CD8-positive, alpha-beta memory T cell (primary cell): ENCODE data around the gene KRTAP10-10. TPM values are rescaled to one million over a fixed set of nuclear protein-coding genes. Genes with fewer than 3 reads are reported as not detected.
"Not testable (repeated sequence)": the region's sequence is repeated elsewhere in the genome, so short reads cannot be mapped to it uniquely, and the experiment has no call there.

Source experiments
- CTCF ChIA-PET: fragments of 350-600 bp; sonication (Branson Sonifier 250); formaldehyde crosslinking; loops from one replicate; lab custom pipeline; 2021; ENCODE audit warnings: antibody characterized with exemption; lab: Charles Lee
- POLR2A ChIA-PET: fragments of 350-600 bp; sonication (Branson Sonifier 250); formaldehyde crosslinking; loops from one replicate; lab custom pipeline; 2021; ENCODE audit warnings: antibody characterized with exemption; lab: Charles Lee
- DNase-seq, 5 donors: peaks; one replicate each; pipeline versions ENCODE4 v3.0.0 to v3.0.0-alpha.2; 2020 to 2022; ENCODE audit warnings: mixed read lengths in 1 of 5
- H3K27ac ChIP-seq: one replicate; pipeline ENCODE4 v1.7.0; 2013; ENCODE audit warnings: low read depth, mild to moderate bottlenecking, low read length, moderate library complexity
- H3K27me3 ChIP-seq: 2 replicates; pipeline ENCODE4 v1.7.0; 2013; ENCODE audit warnings: low read length, mild to moderate bottlenecking; ENCODE audit not compliant: insufficient read depth, poor library complexity, severe bottlenecking
- H3K36me3 ChIP-seq: 2 replicates; pipeline ENCODE4 v1.7.0; 2013; ENCODE audit warnings: mild to moderate bottlenecking, low read length, moderate library complexity; ENCODE audit not compliant: insufficient read depth
- H3K4me1 ChIP-seq: 2 replicates; pipeline ENCODE4 v1.7.0; 2013; ENCODE audit warnings: mild to moderate bottlenecking, low read length, moderate library complexity; ENCODE audit not compliant: insufficient read depth
- H3K4me3 ChIP-seq: 2 replicates; pipeline ENCODE4 v1.7.0; 2013; ENCODE audit warnings: mild to moderate bottlenecking, low read length
- H3K9me3 ChIP-seq: 2 replicates; pipeline ENCODE4 v1.7.0; 2013; ENCODE audit warnings: mild to moderate bottlenecking, low read length
- H3K27ac Mint-ChIP-seq, 8 donors: one replicate each; pipeline ENCODE4 v1.8.0; 2020 to 2021; ENCODE audit warnings: mixed read lengths in 8 of 8, mild to moderate bottlenecking in 6 of 8, inconsistent platforms in 3 of 8, moderate library complexity in 3 of 8
- H3K27me3 Mint-ChIP-seq, 2 donors: one replicate each; pipeline ENCODE4 v1.8.0; 2020 to 2021; ENCODE audit warnings: mixed read lengths in 2 of 2, mild to moderate bottlenecking in 1 of 2, moderate library complexity in 1 of 2
- H3K36me3 Mint-ChIP-seq, 3 donors: one replicate each; pipeline ENCODE4 v1.8.0; 2020 to 2021; ENCODE audit warnings: mixed read lengths in 3 of 3, inconsistent platforms in 1 of 3, mild to moderate bottlenecking in 1 of 3
- H3K4me1 Mint-ChIP-seq, 3 donors: one replicate each; pipeline ENCODE4 v1.8.0; 2020 to 2021; ENCODE audit warnings: mixed read lengths in 3 of 3, inconsistent platforms in 1 of 3, mild to moderate bottlenecking in 1 of 3
- H3K4me3 Mint-ChIP-seq, 7 donors: one replicate each; pipeline ENCODE4 v1.8.0; 2020 to 2021; ENCODE audit warnings: mixed read lengths in 7 of 7, mild to moderate bottlenecking in 6 of 7, moderate library complexity in 4 of 7, inconsistent platforms in 2 of 7
- H3K9me3 Mint-ChIP-seq, 5 donors: one replicate each; pipeline ENCODE4 v1.8.0; 2020 to 2022; ENCODE audit warnings: mixed read lengths in 5 of 5, mild to moderate bottlenecking in 3 of 5, moderate library complexity in 2 of 5, inconsistent platforms in 1 of 5
- polyA plus RNA-seq: library from polyadenylated mRNA; unstranded; fragments of 300-500 nt; fragmentation: Illumina TruSeq; gene quantifications from one replicate; pipeline ENCODE4 v1.2.3, GENCODE V29; 2021
- total RNA-seq, 2 experiments: library from RNA; stranded (reverse); gene quantifications; one replicate each; pipeline ENCODE4 v1.2.3, GENCODE V29; 2021

Gene KRTAP10-10
- total and polyA plus RNA-seq, 3 experiments from 2014 or later: not detected

DNA sequence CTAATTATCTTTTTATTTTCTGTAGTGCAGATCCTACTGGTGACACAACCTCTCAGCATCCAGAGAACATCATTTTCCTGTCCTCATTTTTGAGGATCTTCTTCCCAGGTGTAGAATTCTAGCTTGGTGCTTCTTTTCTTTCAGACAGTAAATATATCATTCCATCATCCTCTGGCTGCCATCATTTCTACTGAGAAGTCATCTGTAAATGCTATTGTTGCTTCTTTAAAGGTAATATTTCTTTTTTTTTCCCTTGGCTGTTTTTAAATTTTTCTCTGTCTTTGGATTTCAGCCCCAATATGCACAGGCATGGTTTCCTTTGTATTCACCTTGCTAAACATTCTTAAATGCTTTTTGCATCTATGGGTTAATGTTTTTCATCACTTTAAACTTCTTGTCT lies 13.6 kb upstream of the KRTAP10-10 start:
- Mint-ChIP-seq H3K27me3 (no peaks in the 10 kb centered on the region), H3K36me3 (peaks cover 13 to 48% (median 21%) of the 10 kb centered on the region in 3 donors), H3K4me3 (peak overlapping the region in 1 of 7 donors; percentile 32), H3K9me3 (peaks cover 30 to 49% (median 45%) of the 10 kb centered on the region in 5 donors), H3K27ac (peak overlapping the region in 1 of 8 donors; percentile 12), H3K4me1 (peaks cover 44 to 52% (median 47%) of the 10 kb centered on the region in 3 donors)
- Histone ChIP-seq H3K27me3 (no peaks in the 10 kb centered on the region), H3K4me1 (peaks cover 27% of the 10 kb centered on the region), H3K4me3 (no peak overlapping the region), H3K36me3 (no peaks in the 10 kb centered on the region), H3K9me3 (peaks cover 7% of the 10 kb centered on the region), H3K27ac (no peak overlapping the region)
- POLR2A ChIA-PET: no interaction called here
- DNase-seq: no peak
- CTCF ChIA-PET: no interaction called here

GRCh38 chr21:44625756-44626155 lies 11.4 kb upstream of the KRTAP10-10 start:
- H3K4me1 ChIP-seq: peaks cover 30% of the 10 kb centered on the region
- no peaks in the 10 kb centered on the region for H3K36me3 ChIP-seq
- peak overlapping the region in 2 of 7 donors; percentile 34 to 54 for H3K4me3 Mint-ChIP-seq

DNA sequence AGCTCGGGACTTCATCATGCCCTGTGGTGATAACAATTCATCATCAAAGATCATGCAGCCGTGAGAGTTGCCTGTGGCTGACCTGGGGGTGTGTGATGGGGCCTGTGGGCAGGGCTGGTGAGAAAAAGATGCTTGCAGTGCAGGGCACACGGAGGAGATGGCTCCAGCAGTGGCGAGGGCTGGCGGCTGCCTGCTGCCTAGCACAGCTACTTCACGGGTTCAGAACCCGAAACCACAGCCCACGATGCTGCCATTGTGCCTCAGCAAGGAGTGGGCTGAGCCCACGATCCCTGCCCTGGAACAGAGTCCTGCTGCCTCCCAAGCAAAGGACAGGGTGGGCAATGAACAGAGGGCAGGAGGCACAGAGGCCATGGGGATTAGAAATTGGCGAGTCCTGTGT lies 10.9 kb upstream of the KRTAP10-10 start:
- CTCF ChIA-PET: interaction anchor here (0.9 to 2.1 kb wide), 3 partner anchors 31 to 116 kb away, joined by 3 to 7 read pairs (median 3); partner anchors contain the start of gene KRTAP12-3

More at GRCh38 chr21:44625756-44626155, 11.4 kb upstream of the KRTAP10-10 start:
- H3K9me3 Mint-ChIP-seq: peaks cover 18 to 43% (median 36%) of the 10 kb centered on the region in 5 donors
- no peaks in the 10 kb centered on the region for H3K27me3 ChIP-seq
- DNase-seq: no peak
- H3K36me3 Mint-ChIP-seq: peaks cover 5 to 39% (median 13%) of the 10 kb centered on the region in 3 donors
- ChIA-PET POLR2A (no interaction called here), CTCF (interaction anchor here (0.9 to 2.1 kb wide), 3 partner anchors 32 to 115 kb away, joined by 3 to 7 read pairs (median 3); partner anchors contain the start of gene KRTAP12-3)
- peaks cover 7% of the 10 kb centered on the region for H3K9me3 ChIP-seq
- no peaks in the 10 kb centered on the region for H3K27me3 Mint-ChIP-seq
- peaks cover 40 to 53% (median 41%) of the 10 kb centered on the region in 3 donors for H3K4me1 Mint-ChIP-seq
- H3K4me3 ChIP-seq: no peak overlapping the region
- H3K27ac ChIP-seq: no peak overlapping the region
- H3K27ac Mint-ChIP-seq: peak overlapping the region in 3 of 8 donors; percentile 66 to 85 (median 72)

DNA sequence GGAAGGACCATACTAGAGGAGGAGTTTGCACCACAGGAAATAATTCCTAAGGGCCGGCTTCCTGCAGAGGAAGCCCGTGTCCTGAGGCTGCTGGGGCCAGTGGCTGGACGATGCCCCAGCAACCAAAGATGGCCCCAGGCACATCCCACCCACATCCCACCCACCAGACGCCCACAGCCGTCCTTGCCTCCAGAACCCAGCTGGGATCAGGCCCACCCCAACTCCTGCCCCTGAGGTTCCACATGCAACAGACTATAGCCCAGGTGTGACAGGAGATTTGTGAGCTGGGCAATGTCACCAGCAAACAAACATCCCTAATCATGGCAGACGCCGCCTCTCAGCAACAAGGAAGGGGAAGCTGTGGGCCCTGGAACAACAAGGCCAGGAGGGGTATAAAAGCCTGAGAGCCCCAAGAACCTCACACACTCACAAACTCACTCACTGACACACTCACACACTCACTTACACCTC lies 10.4 kb upstream of the KRTAP10-10 start, which contains the start of gene KRTAP10-9:
KRTAP10-9 (plus strand) TSS at position 421 of the 471 bp plus-strand sequence. CDS start 79 bp downstream, outside the sequence.
- POLR2A ChIA-PET: no interaction called here
- Histone ChIP-seq H3K4me3 (no peak within 1 kb of the TSS), H3K36me3 (no peaks in the 10 kb centered on the region), H3K9me3 (peaks cover 7% of the 10 kb centered on the region), H3K4me1 (peaks cover 30% of the 10 kb centered on the region), H3K27ac (no peak within 1 kb of the TSS), H3K27me3 (no peaks in the 10 kb centered on the region)
- H3K4me3 Mint-ChIP-seq: peak within 1 kb of the TSS in 6 of 7 donors; percentile 10 to 72 (median 55)
- H3K27me3 Mint-ChIP-seq: no peaks in the 10 kb centered on the region
- DNase-seq: no peak
- H3K4me1 Mint-ChIP-seq: peaks cover 44 to 59% (median 46%) of the 10 kb centered on the region in 3 donors
- peaks cover 8 to 44% (median 18%) of the 10 kb centered on the region in 3 donors for H3K36me3 Mint-ChIP-seq
- H3K27ac Mint-ChIP-seq: peak within 1 kb of the TSS in 6 of 8 donors; percentile 54 to 85 (median 80)
- CTCF ChIA-PET: interaction anchor here (0.9 kb wide), 1 partner anchor 31 kb away, joined by 3 read pairs; the partner anchor contains the start of gene KRTAP12-3
- H3K9me3 Mint-ChIP-seq: peaks cover 22 to 48% (median 43%) of the 10 kb centered on the region in 5 donors

More for the DNA sequence above, 10.9 kb upstream of the KRTAP10-10 start:
- peaks cover 20 to 44% (median 40%) of the 10 kb centered on the region in 5 donors for H3K9me3 Mint-ChIP-seq
- H3K27me3 Mint-ChIP-seq: no peaks in the 10 kb centered on the region
- H3K27ac ChIP-seq: no peak overlapping the region
- peaks cover 7 to 42% (median 15%) of the 10 kb centered on the region in 3 donors for H3K36me3 Mint-ChIP-seq
- peaks cover 7% of the 10 kb centered on the region for H3K9me3 ChIP-seq
- peak overlapping the region in 6 of 8 donors; percentile 54 to 85 (median 78) for H3K27ac Mint-ChIP-seq
- DNase-seq: peak in 2 of 5 donors; percentile 13 to 47
- H3K4me3 Mint-ChIP-seq: peak overlapping the region in 6 of 7 donors; percentile 10 to 72 (median 55)
- no peaks in the 10 kb centered on the region for H3K36me3 ChIP-seq
- no peaks in the 10 kb centered on the region for H3K27me3 ChIP-seq
- POLR2A ChIA-PET: no interaction called here
- H3K4me1 Mint-ChIP-seq: peaks cover 44 to 58% (median 46%) of the 10 kb centered on the region in 3 donors
- peaks cover 30% of the 10 kb centered on the region for H3K4me1 ChIP-seq
- no peak overlapping the region for H3K4me3 ChIP-seq

- DNase-seq, H3K27me3 ChIP-seq, CTCF ChIA-PET, H3K9me3 ChIP-seq, H3K36me3 ChIP-seq, H3K27ac ChIP-seq, H3K4me3 ChIP-seq, H3K27me3 Mint-ChIP-seq: not testable (repeated sequence)
- Mint-ChIP-seq H3K4me3 (peak overlapping the region in 2 of 7 donors; percentile 15 to 22), H3K4me1 (peaks cover 44 to 59% (median 46%) of the 10 kb centered on the region in 3 donors), H3K27ac (peak overlapping the region in 5 of 8 donors; percentile 29 to 83 (median 66)), H3K36me3 (peaks cover 9 to 46% (median 20%) of the 10 kb centered on the region in 3 donors), H3K9me3 (peaks cover 28 to 52% (median 46%) of the 10 kb centered on the region in 5 donors)
- POLR2A ChIA-PET: interaction anchor here (0.7 kb wide), 1 partner anchor 27 kb away, joined by 3 read pairs; the partner anchor contains the start of gene KRTAP12-4
- H3K4me1 ChIP-seq: peaks cover 30% of the 10 kb centered on the region
Measured at GRCh38 chr21:44627181-44627822, 9.9 kb upstream of the KRTAP10-10 start.

- CTCF ChIA-PET, H3K9me3 ChIP-seq, H3K36me3 ChIP-seq, H3K27me3 Mint-ChIP-seq, H3K27me3 ChIP-seq, DNase-seq, H3K27ac ChIP-seq, H3K4me3 ChIP-seq: not testable (repeated sequence)
- Mint-ChIP-seq H3K4me1 (peaks cover 44 to 59% (median 46%) of the 10 kb centered on the region in 3 donors), H3K36me3 (peaks cover 7 to 43% (median 20%) of the 10 kb centered on the region in 3 donors), H3K27ac (peak overlapping the region in 4 of 8 donors; percentile 8 to 66 (median 46)), H3K9me3 (peaks cover 31 to 51% (median 45%) of the 10 kb centered on the region in 5 donors), H3K4me3 (peak overlapping the region in 1 of 7 donors; percentile 15)
- POLR2A ChIA-PET: interaction anchor here (0.7 kb wide), 1 partner anchor 27 kb away, joined by 3 read pairs; the partner anchor contains the start of gene KRTAP12-4
- peaks cover 30% of the 10 kb centered on the region for H3K4me1 ChIP-seq
Measured at GRCh38 chr21:44627831-44628233, 9.3 kb upstream of the KRTAP10-10 start.

DNA sequence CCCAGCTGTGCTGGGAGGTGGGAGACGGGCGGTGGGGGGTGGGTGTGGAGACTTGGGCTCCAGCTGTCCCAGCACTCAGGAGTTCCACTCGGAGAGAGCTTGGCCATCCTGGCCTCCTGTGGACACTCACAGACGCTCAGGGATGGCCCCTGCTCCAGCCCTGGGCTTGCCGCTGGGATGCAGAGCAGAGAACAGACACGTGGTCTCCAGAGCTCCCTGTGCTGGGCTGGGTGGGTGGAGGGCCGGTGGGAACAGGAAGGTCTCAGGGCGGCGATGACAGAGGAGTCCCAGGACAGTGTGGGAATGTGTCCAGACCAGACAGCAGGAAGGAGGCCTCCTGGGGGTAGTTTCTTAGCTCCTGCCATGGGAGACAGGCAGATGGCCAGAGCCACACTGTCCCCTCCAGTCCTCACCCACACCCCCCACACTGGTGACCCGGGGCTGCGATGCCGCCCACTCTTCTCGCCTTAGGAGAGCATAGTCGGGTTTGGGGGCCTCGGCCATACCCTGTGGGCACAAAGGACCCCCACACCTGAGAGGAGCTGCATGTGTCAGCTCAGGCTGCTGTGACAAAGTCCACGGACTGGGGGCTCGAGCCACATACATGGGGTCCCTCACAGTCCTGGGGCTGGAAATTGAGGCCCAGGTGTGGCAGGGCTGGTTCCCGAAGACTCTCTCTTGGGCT lies 8.3 kb upstream of the KRTAP10-10 start:
- no peaks in the 10 kb centered on the region for H3K36me3 ChIP-seq
- peaks cover 40 to 59% (median 43%) of the 10 kb centered on the region in 3 donors for H3K4me1 Mint-ChIP-seq
- H3K9me3 ChIP-seq: no peaks in the 10 kb centered on the region
- H3K4me3 Mint-ChIP-seq: peak overlapping the region in 1 of 7 donors; percentile 51
- DNase-seq: no peak
- peak overlapping the region in 4 of 8 donors; percentile 10 to 70 (median 61) for H3K27ac Mint-ChIP-seq
- H3K36me3 Mint-ChIP-seq: peaks cover 7 to 40% (median 17%) of the 10 kb centered on the region in 3 donors
- H3K4me3 ChIP-seq: no peak overlapping the region
- POLR2A ChIA-PET: interaction anchor here (0.5 kb wide), 1 partner anchor 618 kb away, joined by 4 read pairs; no protein-coding TSS in a partner anchor
- H3K27me3 ChIP-seq: no peaks in the 10 kb centered on the region
- H3K4me1 ChIP-seq: peaks cover 30% of the 10 kb centered on the region
- CTCF ChIA-PET: interaction anchor here (0.8 to 1.3 kb wide), 2 partner anchors 20 to 30 kb away, joined by 3 to 4 read pairs; no protein-coding TSS in a partner anchor
- peaks cover 27 to 46% (median 40%) of the 10 kb centered on the region in 5 donors for H3K9me3 Mint-ChIP-seq
- H3K27ac ChIP-seq: no peak overlapping the region
- H3K27me3 Mint-ChIP-seq: no peaks in the 10 kb centered on the region
